Measurements from ENCODE around the gene RBMS2. TPM values are rescaled to one million over a fixed set of nuclear protein-coding genes. Genes with fewer than 3 reads are reported as not detected.
A peak's percentile ranks its signal among the peaks of the same experiment; 100 is the strongest.

Gene RBMS2
- total and polyA plus RNA-seq, 9 of the 15 experiments (the other 6 are each of a cell fraction or from before 2014, with no cell fraction given) = 0.08 to 10.5 (median 0.31) TPM

DNA sequence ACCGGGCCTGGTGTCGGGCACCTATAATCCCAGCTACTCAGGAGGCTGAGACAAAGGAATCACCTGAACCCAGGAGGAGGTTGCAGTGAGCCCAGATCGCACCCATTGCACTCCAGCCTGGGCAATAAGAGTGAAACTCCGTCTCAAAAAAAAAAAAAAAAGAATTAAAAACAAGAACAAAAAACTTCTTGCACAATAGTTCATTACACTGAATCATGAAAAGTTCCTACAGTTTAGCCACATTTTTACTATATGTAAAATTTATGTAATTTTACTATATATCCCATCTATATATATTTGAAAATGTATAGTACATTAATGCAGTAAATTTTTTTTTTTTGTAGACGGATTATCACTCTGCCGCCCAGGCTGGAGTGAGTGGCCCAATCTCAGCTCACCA lies 119.6 kb downstream of the RBMS2 start:
- no peak overlapping the region for H3K4me3 ChIP-seq
- peaks cover 80% of the 10 kb centered on the region for H3K36me3 ChIP-seq (ENCODE audit: control insufficient read depth, insufficient read depth, low read length)
- in situ Hi-C loops (cut with MboI) = loop anchor here (10.0 kb wide), 1 partner anchor 84 kb away; the partner anchor contains the start of gene NACA
- DNase-seq (ENCODE audit: extremely low read depth in 1 of 4, low spot score in 3 of 4) (no peak), ATAC-seq (no peak), FAIRE-seq (no peak)
- H3K27me3 ChIP-seq (ENCODE audit: control insufficient read depth in 2 of 2, insufficient read depth in 2 of 2, low read length in 2 of 2) = no peaks in the 10 kb centered on the region
- POLR2A ChIA-PET = interaction anchor here (0.6 kb wide), 1 partner anchor 432 kb away, joined by 4 read pairs; no protein-coding TSS in a partner anchor
- peaks cover 55% of the 10 kb centered on the region for H3K79me2 ChIP-seq (ENCODE audit: control insufficient read depth, insufficient read depth, low read length)
- no peaks in the 10 kb centered on the region for H3K9me1 ChIP-seq (ENCODE audit: control insufficient read depth, insufficient read depth, low read length)
- peaks cover 4 to 21% of the 10 kb centered on the region in 2 experiments; a peak in 4 of 5 replicates for H3K4me1 ChIP-seq (replicated peaks in 1 of 2; ENCODE audit: control insufficient read depth in 2 of 2, insufficient read depth in 2 of 2, low read length in 2 of 2)
- CTCF ChIA-PET (ENCODE audit: low intra/inter-chr PET ratio) = no interaction called here
- no peak for TF ChIP-seq CEBPG (CRISPR knock-in tag; IDR thresholded peaks at IDR 0.05)
- peak in 1 of 2 experiments; percentile 49; a peak in 1 of 4 replicates for TF ChIP-seq CEBPG (tag; conservative IDR thresholded peaks at IDR 0.05 in 1 of 2, IDR thresholded peaks at IDR 0.05 in 1 of 2)
- TF ChIP-seq POLR2B (IDR thresholded peaks at IDR 0.05; ENCODE audit: low read depth, partially characterized antibody) = no peak
- TF ChIP-seq ZNF766 (CRISPR knock-in tag; conservative IDR thresholded peaks at IDR 0.05) = no peak
- TF ChIP-seq ZNF212 (CRISPR knock-in tag; IDR thresholded peaks at IDR 0.05) = no peak
- TF ChIP-seq, protein P1, sequence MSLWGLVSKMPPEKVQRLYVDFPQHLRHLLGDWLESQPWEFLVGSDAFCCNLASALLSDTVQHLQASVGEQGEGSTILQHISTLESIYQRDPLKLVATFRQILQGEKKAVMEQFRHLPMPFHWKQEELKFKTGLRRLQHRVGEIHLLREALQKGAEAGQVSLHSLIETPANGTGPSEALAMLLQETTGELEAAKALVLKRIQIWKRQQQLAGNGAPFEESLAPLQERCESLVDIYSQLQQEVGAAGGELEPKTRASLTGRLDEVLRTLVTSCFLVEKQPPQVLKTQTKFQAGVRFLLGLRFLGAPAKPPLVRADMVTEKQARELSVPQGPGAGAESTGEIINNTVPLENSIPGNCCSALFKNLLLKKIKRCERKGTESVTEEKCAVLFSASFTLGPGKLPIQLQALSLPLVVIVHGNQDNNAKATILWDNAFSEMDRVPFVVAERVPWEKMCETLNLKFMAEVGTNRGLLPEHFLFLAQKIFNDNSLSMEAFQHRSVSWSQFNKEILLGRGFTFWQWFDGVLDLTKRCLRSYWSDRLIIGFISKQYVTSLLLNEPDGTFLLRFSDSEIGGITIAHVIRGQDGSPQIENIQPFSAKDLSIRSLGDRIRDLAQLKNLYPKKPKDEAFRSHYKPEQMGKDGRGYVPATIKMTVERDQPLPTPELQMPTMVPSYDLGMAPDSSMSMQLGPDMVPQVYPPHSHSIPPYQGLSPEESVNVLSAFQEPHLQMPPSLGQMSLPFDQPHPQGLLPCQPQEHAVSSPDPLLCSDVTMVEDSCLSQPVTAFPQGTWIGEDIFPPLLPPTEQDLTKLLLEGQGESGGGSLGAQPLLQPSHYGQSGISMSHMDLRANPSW (CRISPR knock-in tag; IDR thresholded peaks at IDR 0.05) = no peak
- TF ChIP-seq CEBPB (tag; IDR thresholded peaks at IDR 0.05) = peak; percentile 68
- no peak for TF ChIP-seq ZFP36 (IDR thresholded peaks at IDR 0.05; ENCODE audit: low read depth, low read length, partially characterized antibody)
- no peak for TF ChIP-seq POLR2G (IDR thresholded peaks at IDR 0.05; ENCODE audit: low read depth, low read length)
- TF ChIP-seq TGIF2 (CRISPR knock-in tag; IDR thresholded peaks at IDR 0.05) = no peak
- no peak for TF ChIP-seq POLR2A (conservative IDR thresholded peaks at IDR 0.05)
- no peak overlapping the region for H3K9ac ChIP-seq (ENCODE audit: insufficient read depth in 1 of 2, low read depth in 2 of 2, low read length in 2 of 2)
- no peaks in the 10 kb centered on the region for H3K9me3 ChIP-seq (replicated peaks; ENCODE audit: control insufficient read depth, insufficient read depth, low read depth, low read length)
- H3K27ac ChIP-seq (ENCODE audit: extremely low read depth, low read depth, low read length) = no peak overlapping the region
- BruUV-seq (replicated peaks) = no TSS peak
- H2AFZ ChIP-seq (ENCODE audit: low read depth, low read length) = no peak overlapping the region
- intact Hi-C loops (cut with micrococcal nuclease) = no loop called here
- H4K20me1 ChIP-seq (replicated peaks; ENCODE audit: control insufficient read depth, insufficient read depth, low read length) = peaks cover 23% of the 10 kb centered on the region
- 94% methylated on average over 5 of the region's 6 CpGs for WGBS (ENCODE audit: insufficient coverage, low coverage, missing lambda C conversion rate)
- no peak overlapping the region for H3K4me2 ChIP-seq (ENCODE audit: insufficient read depth, low read length)

All from K562 (cell line).